Endothelial cell of umbilical vein (primary cell): ENCODE data around the gene PMVK. TPM values are rescaled to one million over a fixed set of nuclear protein-coding genes. Genes with fewer than 3 reads are reported as not detected.

Experiments used
- BruUV-seq: library from RNA; stranded (reverse); fragments of 400-500 nt; replicated peaks from 2 replicates; lab custom pipeline; 2021; lab: Mats Ljungman, UMichigan
- CTCF ChIA-PET: fragments of 300-600, 350-600 bp; sonication (Branson Sonifier 250); formaldehyde crosslinking; loops from one replicate; lab custom pipeline; 2021; ENCODE audit warnings: antibody characterized with exemption, inconsistent platforms; lab: Charles Lee
- POLR2A ChIA-PET: fragments of 300-600, 350-600 bp; sonication (Branson Sonifier 250); formaldehyde crosslinking; loops from one replicate; lab custom pipeline; 2021; ENCODE audit warnings: antibody characterized with exemption, inconsistent platforms; lab: Charles Lee
- DNase-seq: peaks from one replicate; pipeline ENCODE4 v3.0.0-alpha.2; 2011; ENCODE audit warnings: low read depth, low spot score
- FAIRE-seq: peaks from 2 replicates; lab custom pipeline; 2011; peaks lifted over from hg19 to GRCh38; lab: Jason Lieb, UNC
- H2AFZ ChIP-seq: 2 replicates; pipeline ENCODE4 v1.6.0; 2012; ENCODE audit warnings: low read depth, low read length, control low read depth, inconsistent platforms
- H3K27ac ChIP-seq: 2 replicates; pipeline ENCODE4 v1.5.1; 2011; ENCODE audit warnings: low read depth, mild to moderate bottlenecking, control low read depth, low read length, moderate library complexity; ENCODE audit not compliant: insufficient read depth
- H3K27me3 ChIP-seq, 2 experiments: 2 replicates each; pipeline versions ENCODE4 v1.6.0 to v1.6.1; 2011; ENCODE audit warnings: low read length in 2 of 2, mixed read lengths in 1 of 2; ENCODE audit not compliant: control insufficient read depth in 2 of 2, insufficient read depth in 2 of 2
- H3K36me3 ChIP-seq, 2 experiments: 2 replicates in 1 of 2; 3 replicates in 1 of 2; pipeline ENCODE4 v1.5.1; 2011; ENCODE audit warnings: low read length in 2 of 2, mild to moderate bottlenecking in 1 of 2, moderate library complexity in 1 of 2; ENCODE audit not compliant: control insufficient read depth in 2 of 2, insufficient read depth in 2 of 2; ENCODE audit errors: extremely low read depth in 1 of 2
- H3K4me1 ChIP-seq: 3 replicates; pipeline ENCODE4 v1.5.1; 2011; ENCODE audit warnings: mild to moderate bottlenecking, low read length; ENCODE audit not compliant: control insufficient read depth, insufficient read depth; ENCODE audit errors: extremely low read depth
- H3K4me2 ChIP-seq: 2 replicates; pipeline ENCODE4 v1.6.1; 2011; ENCODE audit warnings: low read length, control low read depth, mixed read lengths; ENCODE audit not compliant: insufficient read depth
- H3K4me3 ChIP-seq, 3 experiments: fragments of 200-600 bp in 1 of 3; sonication (generic), shearing (Covaris generic) in 1 of 3; replicated peaks in 1 of 3; 2 replicates each; pipeline ENCODE4 v1.5.1; 2011 to 2016; ENCODE audit warnings: control low read depth in 3 of 3, low read length in 3 of 3, mild to moderate bottlenecking in 2 of 3, inconsistent platforms in 1 of 3, low read depth in 1 of 3, moderate library complexity in 1 of 3; ENCODE audit not compliant: insufficient read depth in 1 of 3
- H3K79me2 ChIP-seq: 2 replicates; pipeline ENCODE4 v1.6.0; 2012; ENCODE audit warnings: low read length, inconsistent platforms; ENCODE audit not compliant: control insufficient read depth, insufficient read depth
- H3K9ac ChIP-seq: replicated peaks from 2 replicates; pipeline ENCODE3; 2011; ENCODE audit warnings: low read length, control low read depth; ENCODE audit not compliant: insufficient read depth; ENCODE audit errors: extremely low read depth
- H3K9me1 ChIP-seq: replicated peaks from 3 replicates; pipeline ENCODE4 v1.6.0; 2011; ENCODE audit warnings: mild to moderate bottlenecking, low read length; ENCODE audit not compliant: control insufficient read depth, insufficient read depth; ENCODE audit errors: extremely low read depth
- H3K9me3 ChIP-seq: replicated peaks from 2 replicates; pipeline ENCODE4 v1.5.1; 2012; ENCODE audit warnings: low read length, inconsistent platforms; ENCODE audit not compliant: control insufficient read depth, insufficient read depth
- H4K20me1 ChIP-seq: replicated peaks from 2 replicates; pipeline ENCODE3; 2011; ENCODE audit warnings: mild to moderate bottlenecking, low read length; ENCODE audit not compliant: control insufficient read depth, insufficient read depth; ENCODE audit errors: extremely low read depth
- POLR2A ChIP-seq: IDR thresholded peaks from 2 replicates; pipeline ENCODE4 v1.6.1; 2012; ENCODE audit warnings: low read depth, mild to moderate bottlenecking, control low read depth, low read length
- dilution Hi-C: fragments of 300-500 bp; cut with MboI; formaldehyde crosslinking; loops from one replicate; pipeline ENCODE4 v1.15.0; 2019; ENCODE audit warnings: low sequenced_read_pairs; ENCODE audit not compliant: extremely low pct_ligation_motif_present
- intact Hi-C: fragments of 100-400 bp; cut with micrococcal nuclease; formaldehyde crosslinking; loops from one replicate; pipeline ENCODE4 v1.10.0; 2022
- polyA plus RNA-seq, 4 experiments: library from polyadenylated mRNA; depleted of rRNA in 3 of 4; stranded (reverse) in 3 of 4; unstranded in 1 of 4; fragments of >200 nt; gene quantifications; 2 replicates each; pipeline versions ENCODE4 v1.2.1 to v1.2.3, GENCODE V29; 2011 to 2012; ENCODE audit warnings: missing spikeins in 1 of 4
- total RNA-seq: library from RNA; stranded (reverse); gene quantifications from 2 replicates; pipeline ENCODE4 v1.2.3, GENCODE V29; 2021

PMVK gene
- total and polyA plus RNA-seq, 2 donors (not counting 3 experiments of a cell fraction or from before 2014, with no cell fraction given): 22.6 to 32.7 TPM

GRCh38 chr1:154945160-154945961, 8.8 kb upstream of the PMVK start:
- Histone ChIP-seq H3K79me2 (no peaks in the 10 kb centered on the region), H3K4me2 (no peak overlapping the region), H3K9ac (no peak overlapping the region), H3K4me3 (no peak overlapping the region), H3K27me3 (no peaks in the 10 kb centered on the region), H3K9me1 (no peaks in the 10 kb centered on the region), H2AFZ (no peak overlapping the region), H3K9me3 (no peaks in the 10 kb centered on the region), H4K20me1 (no peaks in the 10 kb centered on the region), H3K36me3 (peaks cover 0 to 25% of the 10 kb centered on the region in 2 experiments), H3K27ac (no peak overlapping the region), H3K4me1 (no peaks in the 10 kb centered on the region)
- CTCF ChIA-PET: interaction anchor here (0.8 to 3.4 kb wide), 7 partner anchors 7 to 114 kb away, joined by 3 to 19 read pairs (median 3); partner anchors contain the start of gene PMVK
- no peak for TF ChIP-seq POLR2A
- DNase-seq: no peak
- no peak for FAIRE-seq
- dilution Hi-C loops: no loop called here
- POLR2A ChIA-PET: interaction anchor here (0.6 kb wide), 1 partner anchor 320 kb away, joined by 3 read pairs; no protein-coding TSS in a partner anchor
- BruUV-seq: no TSS peak
- intact Hi-C loops: no loop called here

- H3K9me1 ChIP-seq: no peaks in the 10 kb centered on the region
- no peaks in the 10 kb centered on the region for H3K4me1 ChIP-seq
- POLR2A ChIA-PET: interaction anchor here (1.1 to 1.4 kb wide), 2 partner anchors 28 to 385 kb away, joined by 3 read pairs; no protein-coding TSS in a partner anchor
- FAIRE-seq (no peak), DNase-seq (no peak)
- H3K9ac ChIP-seq: no peak overlapping the region
- H3K4me3 ChIP-seq: no peak overlapping the region
- no peaks in the 10 kb centered on the region for H3K79me2 ChIP-seq
- no peak overlapping the region for H3K27ac ChIP-seq
- BruUV-seq: no TSS peak
- peaks cover 0 to 25% of the 10 kb centered on the region in 2 experiments for H3K36me3 ChIP-seq
- H2AFZ ChIP-seq: no peak overlapping the region
- no peaks in the 10 kb centered on the region for H4K20me1 ChIP-seq
- intact Hi-C loops: no loop called here
- TF ChIP-seq POLR2A: no peak
- H3K9me3 ChIP-seq: no peaks in the 10 kb centered on the region
- H3K4me2 ChIP-seq: no peak overlapping the region
- CTCF ChIA-PET: interaction anchor here (0.6 to 3.4 kb wide), 27 partner anchors 8 to 460 kb away, joined by 3 to 19 read pairs (median 3); partner anchors contain the start of genes CKS1B and PMVK
- dilution Hi-C loops: no loop called here
- H3K27me3 ChIP-seq: no peaks in the 10 kb centered on the region
Observed at GRCh38 chr1:154944401-154945159, 8.1 kb upstream of the PMVK start.
